Liver (tissue), 9 donors: Measurements from ENCODE around the gene LCP1. TPM values are rescaled to one million over a fixed set of nuclear protein-coding genes. Genes with fewer than 3 reads are reported as not detected.

Source experiments
- DNase-seq: peaks from one replicate; pipeline ENCODE4 v3.0.0-alpha.2; 2017; ENCODE audit warnings: low spot score
- H3K27ac ChIP-seq, 2 donors: one replicate each; pipeline ENCODE4 v1.7.0; 2013; ENCODE audit warnings: inconsistent platforms in 2 of 2, low read length in 2 of 2, control low read depth in 1 of 2, low read depth in 1 of 2, mild to moderate bottlenecking in 1 of 2
- H3K27me3 ChIP-seq, 4 donors: one replicate each; pipeline versions ENCODE4 v1.6.1 to v1.7.0; 2013; ENCODE audit warnings: low read length in 3 of 4, inconsistent platforms in 1 of 4, mild to moderate bottlenecking in 1 of 4, moderate library complexity in 1 of 4; ENCODE audit not compliant: control insufficient read depth in 4 of 4, insufficient read depth in 4 of 4
- H3K36me3 ChIP-seq, 4 donors: one replicate each; pipeline versions ENCODE4 v1.6.1 to v1.7.0; 2013; ENCODE audit warnings: low read length in 3 of 4, mild to moderate bottlenecking in 3 of 4, low read depth in 1 of 4, moderate library complexity in 1 of 4; ENCODE audit not compliant: control insufficient read depth in 4 of 4, insufficient read depth in 3 of 4
- H3K4me1 ChIP-seq, 4 donors: one replicate each; pipeline versions ENCODE4 v1.6.1 to v1.7.0; 2013; ENCODE audit warnings: low read length in 3 of 4, mild to moderate bottlenecking in 3 of 4, moderate library complexity in 1 of 4; ENCODE audit not compliant: control insufficient read depth in 4 of 4, insufficient read depth in 4 of 4
- H3K4me3 ChIP-seq, 3 donors: one replicate each; pipeline versions ENCODE4 v1.6.1 to v1.7.0; 2013; ENCODE audit warnings: low read length in 3 of 3, control low read depth in 1 of 3, low read depth in 1 of 3, mild to moderate bottlenecking in 1 of 3
- H3K9ac ChIP-seq, 2 donors: one replicate each; pipeline ENCODE4 v1.7.0; 2013; ENCODE audit warnings: low read length in 2 of 2, mild to moderate bottlenecking in 2 of 2, moderate library complexity in 2 of 2, control low read depth in 1 of 2, low read depth in 1 of 2
- H3K9me3 ChIP-seq, 4 donors: one replicate each; pipeline versions ENCODE4 v1.6.1 to v1.7.0; 2013; ENCODE audit warnings: low read length in 3 of 4; ENCODE audit not compliant: control insufficient read depth in 4 of 4
- EGR1 ChIP-seq, 2 donors: IDR thresholded peaks; 2 replicates each; pipeline ENCODE4 v1.6.1; 2016 to 2018; ENCODE audit warnings: antibody characterized with exemption in 2 of 2, low read depth in 2 of 2
- FOXA1 ChIP-seq: IDR thresholded peaks from 2 replicates; pipeline ENCODE4 v1.6.1; 2016; ENCODE audit warnings: antibody characterized with exemption
- FOXA2 ChIP-seq: IDR thresholded peaks from 2 replicates; pipeline ENCODE4 v1.6.1; 2016; ENCODE audit warnings: antibody characterized with exemption
- GABPA ChIP-seq, 2 donors: IDR thresholded peaks in 1 of 2; conservative IDR thresholded peaks in 1 of 2; 2 replicates each; pipeline ENCODE4 v1.6.1; 2016; ENCODE audit warnings: antibody characterized with exemption in 2 of 2, mild to moderate bottlenecking in 1 of 2, moderate library complexity in 1 of 2
- HNF4A ChIP-seq, 2 donors: conservative IDR thresholded peaks; 2 replicates each; pipeline ENCODE4 v1.6.1; 2016; ENCODE audit warnings: antibody characterized with exemption in 2 of 2, mild to moderate bottlenecking in 2 of 2
- HNF4G ChIP-seq: IDR thresholded peaks from 2 replicates; pipeline ENCODE4 v1.6.1; 2016; ENCODE audit warnings: antibody characterized with exemption
- JUND ChIP-seq, 2 donors: IDR thresholded peaks; 2 replicates each; pipeline ENCODE4 v1.6.1; 2016; ENCODE audit warnings: antibody characterized with exemption in 2 of 2
- NR2F2 ChIP-seq: IDR thresholded peaks from 2 replicates; pipeline ENCODE4 v1.6.1; 2016; ENCODE audit warnings: antibody characterized with exemption
- RAD21 ChIP-seq, 2 donors: IDR thresholded peaks; 2 replicates each; pipeline ENCODE4 v1.6.1; 2016; ENCODE audit warnings: antibody characterized with exemption in 2 of 2, mild to moderate bottlenecking in 2 of 2
- RXRA ChIP-seq, 2 donors: IDR thresholded peaks; 2 replicates each; pipeline ENCODE4 v1.6.1; 2017 to 2018; ENCODE audit warnings: antibody characterized with exemption in 2 of 2, mild to moderate bottlenecking in 1 of 2
- SP1 ChIP-seq: IDR thresholded peaks from 2 replicates; pipeline ENCODE4 v1.6.1; 2018; ENCODE audit warnings: antibody characterized with exemption, mild to moderate bottlenecking
- TAF1 ChIP-seq: conservative IDR thresholded peaks from 2 replicates; pipeline ENCODE4 v1.6.1; 2016; ENCODE audit warnings: antibody characterized with exemption, mild to moderate bottlenecking
- YY1 ChIP-seq: IDR thresholded peaks from 2 replicates; pipeline ENCODE4 v1.6.1; 2016; ENCODE audit warnings: antibody characterized with exemption, mild to moderate bottlenecking
- WGBS: extraction: QIAGEN DNeasy Blood & Tissue Kit; methylation state at CpG from one replicate; pipeline ENCODE4 v1.1.7; 2013; 5-methylcytosine and 5-hydroxymethylcytosine counted together
- polyA plus RNA-seq, 2 donors: library from polyadenylated mRNA; stranded (reverse) in 1 of 2; unstranded in 1 of 2; fragments of 200-250 nt in 1 of 2; fragments of >200 nt in 1 of 2; fragmentation: Nextera tagmentation in 1 of 2; extraction: Ambion mirVana in 1 of 2; gene quantifications; one replicate each; pipeline versions ENCODE4 v1.2.1 to v1.2.3, GENCODE V29; 2013 to 2015
- total RNA-seq, 2 donors: library from RNA; depleted of rRNA; stranded (reverse); fragments of >200 nt; gene quantifications; one replicate each; pipeline ENCODE4 v1.2.3, GENCODE V29; 2014
- TF ChIP-seq, protein P1 (sequence below): IDR thresholded peaks from 2 replicates; pipeline ENCODE4 v1.6.1; 2016; ENCODE audit warnings: antibody characterized with exemption
- TF ChIP-seq, protein P2 (sequence below): IDR thresholded peaks from 2 replicates; pipeline ENCODE4 v1.6.1; 2016; ENCODE audit warnings: antibody characterized with exemption, mild to moderate bottlenecking
- TF ChIP-seq, protein P3 (sequence below): IDR thresholded peaks from 2 replicates; pipeline ENCODE4 v1.6.1; 2016; ENCODE audit warnings: antibody characterized with exemption
- TF ChIP-seq, protein P4 (sequence below): IDR thresholded peaks from 2 replicates; pipeline ENCODE4 v1.6.1; 2016; ENCODE audit warnings: antibody characterized with exemption
- donor health status: healthy.
- donor health status: healthy.
- donor health status: healthy.
- donor health status: healthy.
- donor health status: healthy.

The LCP1 gene
- total and polyA plus RNA-seq, 4 donors: 12.6 to 90.6 (median 36.0) TPM

DNA sequence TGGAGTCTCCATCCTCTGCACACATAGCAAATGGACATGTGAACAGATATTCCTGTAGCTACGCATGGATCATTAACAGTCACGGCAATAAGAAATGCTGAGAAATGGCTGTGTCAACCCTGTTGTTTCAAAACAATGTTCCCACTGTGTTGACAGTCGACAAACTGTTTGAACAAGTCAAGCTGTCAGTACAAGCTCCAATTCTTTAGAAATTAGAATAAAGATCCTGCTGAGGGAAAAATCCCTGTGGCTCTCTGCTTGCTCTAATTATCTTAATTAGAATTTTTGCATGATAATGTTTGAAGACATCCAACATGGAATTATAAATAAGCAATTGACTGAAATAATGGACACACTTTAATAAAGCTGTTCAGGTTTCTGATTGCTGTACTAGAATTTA, 39.2 kb downstream of the LCP1 start:
- Histone ChIP-seq H3K4me1 (peaks cover 8 to 39% (median 30%) of the 10 kb centered on the region in 4 donors), H3K27ac (peak overlapping the region; percentile 72 to 85), H3K9me3 (no peaks in the 10 kb centered on the region), H3K4me3 (peak overlapping the region in 1 of 3 donors; percentile 17), H3K9ac (no peak overlapping the region), H3K27me3 (no peaks in the 10 kb centered on the region), H3K36me3 (peaks cover 0 to 13% (median 0%) of the 10 kb centered on the region in 4 donors)
- TF ChIP-seq, protein P1, sequence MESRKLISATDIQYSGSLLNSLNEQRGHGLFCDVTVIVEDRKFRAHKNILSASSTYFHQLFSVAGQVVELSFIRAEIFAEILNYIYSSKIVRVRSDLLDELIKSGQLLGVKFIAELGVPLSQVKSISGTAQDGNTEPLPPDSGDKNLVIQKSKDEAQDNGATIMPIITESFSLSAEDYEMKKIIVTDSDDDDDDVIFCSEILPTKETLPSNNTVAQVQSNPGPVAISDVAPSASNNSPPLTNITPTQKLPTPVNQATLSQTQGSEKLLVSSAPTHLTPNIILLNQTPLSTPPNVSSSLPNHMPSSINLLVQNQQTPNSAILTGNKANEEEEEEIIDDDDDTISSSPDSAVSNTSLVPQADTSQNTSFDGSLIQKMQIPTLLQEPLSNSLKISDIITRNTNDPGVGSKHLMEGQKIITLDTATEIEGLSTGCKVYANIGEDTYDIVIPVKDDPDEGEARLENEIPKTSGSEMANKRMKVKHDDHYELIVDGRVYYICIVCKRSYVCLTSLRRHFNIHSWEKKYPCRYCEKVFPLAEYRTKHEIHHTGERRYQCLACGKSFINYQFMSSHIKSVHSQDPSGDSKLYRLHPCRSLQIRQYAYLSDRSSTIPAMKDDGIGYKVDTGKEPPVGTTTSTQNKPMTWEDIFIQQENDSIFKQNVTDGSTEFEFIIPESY: no peak
- TF ChIP-seq TAF1 (peak; percentile 34), GABPA (IDR thresholded peaks at IDR 0.05 in 1 of 2, conservative IDR thresholded peaks at IDR 0.05 in 1 of 2) (no peak), RAD21 (IDR thresholded peaks at IDR 0.05) (no peak), RXRA (IDR thresholded peaks at IDR 0.05) (no peak), JUND (IDR thresholded peaks at IDR 0.05) (peak in 1 of 2 donors; percentile 0), FOXA2 (no peak), EGR1 (IDR thresholded peaks at IDR 0.05; ENCODE audit: low read depth in 2 of 2) (no peak), YY1 (no peak)
- TF ChIP-seq, protein P2, sequence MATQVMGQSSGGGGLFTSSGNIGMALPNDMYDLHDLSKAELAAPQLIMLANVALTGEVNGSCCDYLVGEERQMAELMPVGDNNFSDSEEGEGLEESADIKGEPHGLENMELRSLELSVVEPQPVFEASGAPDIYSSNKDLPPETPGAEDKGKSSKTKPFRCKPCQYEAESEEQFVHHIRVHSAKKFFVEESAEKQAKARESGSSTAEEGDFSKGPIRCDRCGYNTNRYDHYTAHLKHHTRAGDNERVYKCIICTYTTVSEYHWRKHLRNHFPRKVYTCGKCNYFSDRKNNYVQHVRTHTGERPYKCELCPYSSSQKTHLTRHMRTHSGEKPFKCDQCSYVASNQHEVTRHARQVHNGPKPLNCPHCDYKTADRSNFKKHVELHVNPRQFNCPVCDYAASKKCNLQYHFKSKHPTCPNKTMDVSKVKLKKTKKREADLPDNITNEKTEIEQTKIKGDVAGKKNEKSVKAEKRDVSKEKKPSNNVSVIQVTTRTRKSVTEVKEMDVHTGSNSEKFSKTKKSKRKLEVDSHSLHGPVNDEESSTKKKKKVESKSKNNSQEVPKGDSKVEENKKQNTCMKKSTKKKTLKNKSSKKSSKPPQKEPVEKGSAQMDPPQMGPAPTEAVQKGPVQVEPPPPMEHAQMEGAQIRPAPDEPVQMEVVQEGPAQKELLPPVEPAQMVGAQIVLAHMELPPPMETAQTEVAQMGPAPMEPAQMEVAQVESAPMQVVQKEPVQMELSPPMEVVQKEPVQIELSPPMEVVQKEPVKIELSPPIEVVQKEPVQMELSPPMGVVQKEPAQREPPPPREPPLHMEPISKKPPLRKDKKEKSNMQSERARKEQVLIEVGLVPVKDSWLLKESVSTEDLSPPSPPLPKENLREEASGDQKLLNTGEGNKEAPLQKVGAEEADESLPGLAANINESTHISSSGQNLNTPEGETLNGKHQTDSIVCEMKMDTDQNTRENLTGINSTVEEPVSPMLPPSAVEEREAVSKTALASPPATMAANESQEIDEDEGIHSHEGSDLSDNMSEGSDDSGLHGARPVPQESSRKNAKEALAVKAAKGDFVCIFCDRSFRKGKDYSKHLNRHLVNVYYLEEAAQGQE: no peak
- TF ChIP-seq, protein P3, sequence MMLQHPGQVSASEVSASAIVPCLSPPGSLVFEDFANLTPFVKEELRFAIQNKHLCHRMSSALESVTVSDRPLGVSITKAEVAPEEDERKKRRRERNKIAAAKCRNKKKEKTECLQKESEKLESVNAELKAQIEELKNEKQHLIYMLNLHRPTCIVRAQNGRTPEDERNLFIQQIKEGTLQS: peak; percentile 53
- 23% methylated on average over 3 of the region's 3 CpGs for WGBS
- DNase-seq: no peak

DNA sequence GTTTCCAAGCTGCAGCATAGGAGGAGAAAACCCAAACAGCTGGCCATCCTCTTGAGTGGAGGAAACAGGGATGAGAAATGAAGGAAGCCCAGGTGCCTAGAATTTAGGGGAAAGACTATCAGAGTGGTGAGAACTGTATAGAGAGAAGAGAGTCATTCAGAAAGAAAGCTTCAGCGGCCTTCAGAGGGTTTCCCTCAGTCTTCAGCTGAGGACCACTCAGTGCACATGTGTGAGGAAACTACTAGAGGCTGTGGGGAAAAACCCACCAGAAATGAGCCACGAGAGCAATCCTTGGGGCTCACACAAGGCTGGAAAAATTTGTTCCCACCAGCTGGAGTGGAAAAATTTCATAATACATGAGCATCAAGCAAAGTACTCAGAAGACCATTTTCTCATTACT, 41.9 kb downstream of the LCP1 start:
- TF ChIP-seq JUND (IDR thresholded peaks at IDR 0.05): no peak
- no peaks in the 10 kb centered on the region for H3K9me3 ChIP-seq
- 89% methylated on average over 2 of the region's 2 CpGs for WGBS
- H3K27ac ChIP-seq: no peak overlapping the region
- H3K9ac ChIP-seq: no peak overlapping the region
- H3K27me3 ChIP-seq: no peaks in the 10 kb centered on the region
- H3K36me3 ChIP-seq: peaks cover 0 to 10% (median 0%) of the 10 kb centered on the region in 4 donors
- DNase-seq: no peak
- no peak overlapping the region for H3K4me3 ChIP-seq
- H3K4me1 ChIP-seq: peaks cover 8 to 35% (median 31%) of the 10 kb centered on the region in 4 donors

DNA sequence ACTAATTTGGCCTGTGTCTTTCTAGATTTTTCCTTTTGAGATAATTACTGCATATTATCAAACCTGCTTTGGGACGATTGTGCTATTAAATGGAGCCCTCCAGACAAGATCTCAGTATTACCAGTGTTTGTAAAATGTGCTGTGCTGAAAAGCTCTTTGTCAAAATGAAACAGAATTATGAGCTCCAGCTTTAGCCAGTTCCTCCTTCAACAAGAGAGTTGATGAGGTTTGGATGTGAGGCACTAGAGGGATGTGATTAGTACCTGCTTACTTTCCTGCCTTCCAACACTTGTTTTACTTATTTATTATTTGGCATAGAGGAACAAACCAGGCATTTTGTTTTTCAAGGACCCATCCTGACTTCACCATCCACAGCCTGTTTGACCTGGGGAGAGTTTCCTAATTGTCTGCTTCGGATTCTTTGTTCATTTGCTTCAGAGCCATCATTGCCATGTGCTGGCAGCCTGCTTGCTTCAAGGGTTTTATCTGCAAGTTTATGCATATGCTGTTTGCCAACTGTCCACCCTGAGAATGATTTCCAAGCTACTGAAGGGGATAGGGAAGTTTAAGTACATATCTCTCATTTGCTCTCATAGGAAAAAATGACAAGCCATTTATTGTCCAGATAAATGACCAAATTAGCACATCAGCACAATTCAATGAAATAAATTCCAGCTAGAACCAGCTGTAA, 44.2 kb downstream of the LCP1 start:
- no peaks in the 10 kb centered on the region for H3K9me3 ChIP-seq
- H3K4me1 ChIP-seq: peaks cover 2 to 21% (median 16%) of the 10 kb centered on the region in 4 donors
- WGBS: 58% methylated on average over 2 of the region's 2 CpGs
- peaks cover 0 to 11% (median under 1%) of the 10 kb centered on the region in 4 donors for H3K36me3 ChIP-seq
- no peak for DNase-seq
- peak overlapping the region in 1 of 2 donors; percentile 23 for H3K27ac ChIP-seq
- no peak overlapping the region for H3K4me3 ChIP-seq
- no peak overlapping the region for H3K9ac ChIP-seq
- no peaks in the 10 kb centered on the region for H3K27me3 ChIP-seq
- TF ChIP-seq, protein P3: no peak
- TF ChIP-seq NR2F2 (no peak), RXRA (IDR thresholded peaks at IDR 0.05) (no peak), YY1 (no peak), GABPA (IDR thresholded peaks at IDR 0.05 in 1 of 2, conservative IDR thresholded peaks at IDR 0.05 in 1 of 2) (no peak), SP1 (no peak), HNF4A (conservative IDR thresholded peaks at IDR 0.05) (no peak), FOXA2 (no peak), HNF4G (no peak), TAF1 (no peak), JUND (IDR thresholded peaks at IDR 0.05) (no peak), EGR1 (IDR thresholded peaks at IDR 0.05; ENCODE audit: low read depth in 2 of 2) (no peak), FOXA1 (no peak)
- TF ChIP-seq, protein P4, sequence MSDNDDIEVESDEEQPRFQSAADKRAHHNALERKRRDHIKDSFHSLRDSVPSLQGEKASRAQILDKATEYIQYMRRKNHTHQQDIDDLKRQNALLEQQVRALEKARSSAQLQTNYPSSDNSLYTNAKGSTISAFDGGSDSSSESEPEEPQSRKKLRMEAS: no peak
- TF ChIP-seq, protein P2: no peak
